GM20000 (cell line): ENCODE measurements around the gene GAPDHS.

ENCODE experiments used
- DNase-seq: peaks from one replicate; pipeline ENCODE4 v3.0.0; 2012; ENCODE audit warnings: low spot score
- CTCF ChIP-seq: IDR thresholded peaks from 2 replicates; pipeline ENCODE4 v1.5.1; 2012; ENCODE audit warnings: mild to moderate bottlenecking, control low read depth; ENCODE audit errors: extremely low read depth, missing control alignments

The GAPDHS gene

GRCh38 chr19:35549174-35549788 lies 16.0 kb downstream of the GAPDHS start:
- TF ChIP-seq CTCF: peak; percentile 71
- DNase-seq: peak; percentile 84

GRCh38 chr19:35549879-35550523 lies 16.7 kb downstream of the GAPDHS start:
- TF ChIP-seq CTCF: no peak
- no peak for DNase-seq

- no peak for DNase-seq
These were observed 18.0 kb downstream of the GAPDHS start for GRCh38 chr19:35551091-35551810.

GRCh38 chr19:35552534-35553384 lies 19.5 kb downstream of the GAPDHS start:
- no peak for DNase-seq
- TF ChIP-seq CTCF: no peak

More at GRCh38 chr19:35551091-35551810, 18.0 kb downstream of the GAPDHS start:
- no peak for TF ChIP-seq CTCF

GRCh38 chr19:35553385-35554000 lies 20.2 kb downstream of the GAPDHS start:
- DNase-seq: no peak
- TF ChIP-seq CTCF: no peak

- no peak for TF ChIP-seq CTCF
- DNase-seq: no peak
These were observed 20.8 kb downstream of the GAPDHS start for GRCh38 chr19:35554076-35554475.
